Stimulated activated naive CD4-positive, alpha-beta T cell treated with Interleukin-2 at 50 U/mL for 16 hours (primary cell): ENCODE data around the gene TNFRSF12A.

Experiments used
- DNase-seq: peaks from one replicate; lab custom pipeline; 2025; lab: John Stamatoyannopoulos, UW

Gene TNFRSF12A

GRCh38 chr16:3026609-3027488, 6.7 kb downstream of the TNFRSF12A start:
- DNase-seq: no peak

GRCh38 chr16:3027489-3027795, 7.3 kb downstream of the TNFRSF12A start:
- DNase-seq: no peak

- DNase-seq: peak; percentile 82
Measured at GRCh38 chr16:3027983-3028715, 8.0 kb downstream of the TNFRSF12A start.

GRCh38 chr16:3028716-3029319, 8.7 kb downstream of the TNFRSF12A start:
- no peak for DNase-seq

GRCh38 chr16:3029491-3030221, 9.5 kb downstream of the TNFRSF12A start:
- peak; percentile 38 for DNase-seq

GRCh38 chr16:3030222-3031212, 10.3 kb downstream of the TNFRSF12A start:
- no peak for DNase-seq

GRCh38 chr16:3032624-3033023, 12.5 kb downstream of the TNFRSF12A start:
- DNase-seq: no peak

GRCh38 chr16:3035289-3035971, 15.3 kb downstream of the TNFRSF12A start:
- DNase-seq: no peak

- no peak for DNase-seq
Measured at GRCh38 chr16:3035972-3036725, 16.0 kb downstream of the TNFRSF12A start.

GRCh38 chr16:3036726-3037315, 16.7 kb downstream of the TNFRSF12A start, which contains the start of gene BICDL2:
Gene BICDL2 (minus strand): TSS chr16:3036944. CDS start chr16:3035496, 1,448 bp downstream.
- no peak for DNase-seq

- DNase-seq: no peak
Measured at GRCh38 chr16:3038256-3038655, 18.1 kb downstream of the TNFRSF12A start.

GRCh38 chr16:3038896-3039295, 18.7 kb downstream of the TNFRSF12A start:
- DNase-seq: no peak

GRCh38 chr16:3042376-3042775, 22.2 kb downstream of the TNFRSF12A start:
- DNase-seq: no peak

GRCh38 chr16:3044708-3045107, 24.5 kb downstream of the TNFRSF12A start:
- no peak for DNase-seq

GRCh38 chr16:3045758-3046640, 25.8 kb downstream of the TNFRSF12A start, which contains the start of gene MMP25:
Gene MMP25 (plus strand): TSS chr16:3046561. CDS start chr16:3046918, 357 bp downstream.
- no peak for DNase-seq

GRCh38 chr16:3046641-3047386, 26.6 kb downstream of the TNFRSF12A start:
- no peak for DNase-seq

GRCh38 chr16:3047387-3047720, 27.2 kb downstream of the TNFRSF12A start:
- no peak for DNase-seq
